Stimulated activated CD8-positive, alpha-beta memory T cell treated with anti-CD3 and anti-CD28 coated beads, Interleukin-7, amount 100 ng/mL, for 1 hour (primary cell): ENCODE data around the gene FN1.
A peak's percentile ranks its signal among the peaks of the same experiment; 100 is the strongest.

Experiments
- DNase-seq, 2 donors: peaks; one replicate each; pipeline ENCODE4 v3.0.0-alpha.2; 2020; ENCODE audit warnings: low read depth in 2 of 2

The FN1 gene

GRCh38 chr2:215435870-215436704, at the start of gene FN1:
TSS of gene FN1 (minus strand) at chr2:215436068. CDS start at chr2:215435802, 266 bp downstream.
- DNase-seq: peak; percentile 21 to 27

GRCh38 chr2:215485032-215485431, 49.2 kb upstream of the FN1 start:
- DNase-seq: no peak

- no peak for DNase-seq
These were observed 48.7 kb upstream of the FN1 start for GRCh38 chr2:215484570-215484969.

- no peak for DNase-seq
These were observed 47.6 kb upstream of the FN1 start for GRCh38 chr2:215483431-215483830.

- no peak for DNase-seq
These were observed 43.8 kb upstream of the FN1 start for GRCh38 chr2:215479536-215480240.

GRCh38 chr2:215479121-215479520, 43.3 kb upstream of the FN1 start:
- DNase-seq: no peak

GRCh38 chr2:215476424-215476823, 40.6 kb upstream of the FN1 start:
- DNase-seq: no peak

- no peak for DNase-seq
These were observed 30.4 kb upstream of the FN1 start for GRCh38 chr2:215466097-215466909.

- DNase-seq: no peak
These were observed 29.4 kb upstream of the FN1 start for GRCh38 chr2:215465256-215465655.

GRCh38 chr2:215461836-215462532, 26.1 kb upstream of the FN1 start:
- DNase-seq: no peak

- no peak for DNase-seq
These were observed 25.0 kb upstream of the FN1 start for GRCh38 chr2:215460682-215461382.

GRCh38 chr2:215455958-215456357, 20.1 kb upstream of the FN1 start:
- DNase-seq: no peak

GRCh38 chr2:215454519-215455246, 18.8 kb upstream of the FN1 start:
- no peak for DNase-seq

GRCh38 chr2:215452725-215453124, 16.9 kb upstream of the FN1 start:
- no peak for DNase-seq

GRCh38 chr2:215451012-215451756, 15.3 kb upstream of the FN1 start:
- no peak for DNase-seq

- no peak for DNase-seq
These were observed 14.5 kb upstream of the FN1 start for GRCh38 chr2:215450188-215451011.

- no peak for DNase-seq
These were observed 11.8 kb upstream of the FN1 start for GRCh38 chr2:215447673-215448081.

GRCh38 chr2:215447056-215447455, 11.2 kb upstream of the FN1 start:
- DNase-seq: no peak

GRCh38 chr2:215442401-215442787, 6.5 kb upstream of the FN1 start:
- no peak for DNase-seq
